Peyer's patch (tissue), 4 donors: ENCODE measurements around the gene EIF4A3. TPM values are rescaled to one million over a fixed set of nuclear protein-coding genes. Genes with fewer than 3 reads are reported as not detected.

ENCODE experiments used
- DNase-seq, 3 donors: peaks; one replicate each; pipeline ENCODE4 v3.0.0-alpha.2; 2017 to 2019
- H3K27ac ChIP-seq, 4 donors: fragments of 200-600 bp; sonication (generic); one replicate each; pipeline ENCODE4 v1.5.1; 2016 to 2019
- H3K27me3 ChIP-seq, 2 donors: fragments of 200-600 bp; sonication (generic); one replicate each; pipeline ENCODE4 v1.5.1; 2019
- H3K36me3 ChIP-seq, 3 donors: fragments of 200-600 bp; sonication (generic); one replicate each; pipeline ENCODE4 v1.5.1; 2016 to 2019
- H3K4me1 ChIP-seq, 4 donors: fragments of 200-600 bp; sonication (generic); one replicate each; pipeline ENCODE4 v1.5.1; 2016 to 2019
- H3K4me3 ChIP-seq, 4 donors: fragments of 200-600 bp; sonication (generic); 1 replicate in 3 of 4; 2 replicates in 1 of 4; pipeline ENCODE4 v1.5.1; 2016 to 2019; ENCODE audit warnings: mild to moderate bottlenecking in 1 of 4
- H3K9me3 ChIP-seq, 4 donors: fragments of 200-600 bp; sonication (generic); one replicate each; pipeline ENCODE4 v1.5.1; 2016 to 2019; ENCODE audit warnings: mild to moderate bottlenecking in 1 of 4
- POLR2A ChIP-seq, 2 donors: fragments of 450-650 bp; IDR thresholded peaks; one replicate each; pipeline ENCODE4 v1.5.1; 2017; ENCODE audit warnings: antibody characterized with exemption in 2 of 2, mild to moderate bottlenecking in 2 of 2, moderate library complexity in 2 of 2
- small RNA-seq, 2 donors: library from RNA; depleted of rRNA; stranded (forward); fragments of <200 nt; gene quantifications; one replicate each; pipeline ENCODE3, GENCODE V24; 2016
- total RNA-seq, 4 donors: library from RNA; depleted of rRNA; stranded (reverse); fragments of >200 nt; gene quantifications; one replicate each; pipeline ENCODE4 v1.1.0, GENCODE V29; 2016
- TF ChIP-seq, protein P1 (sequence below), 6 experiments: fragments of 450-650 bp in 4 of 6; fragments of 200-600 bp in 2 of 6; sonication (generic) in 1 of 6; IDR thresholded peaks; one replicate each; pipeline ENCODE4 v1.5.1; 2017 to 2019; ENCODE audit warnings: antibody characterized with exemption in 6 of 6, mild to moderate bottlenecking in 3 of 6, moderate library complexity in 1 of 6

Gene EIF4A3
- total RNA-seq, 4 donors from 2014 or later: 29.0 to 66.8 (median 46.1) TPM

DNA sequence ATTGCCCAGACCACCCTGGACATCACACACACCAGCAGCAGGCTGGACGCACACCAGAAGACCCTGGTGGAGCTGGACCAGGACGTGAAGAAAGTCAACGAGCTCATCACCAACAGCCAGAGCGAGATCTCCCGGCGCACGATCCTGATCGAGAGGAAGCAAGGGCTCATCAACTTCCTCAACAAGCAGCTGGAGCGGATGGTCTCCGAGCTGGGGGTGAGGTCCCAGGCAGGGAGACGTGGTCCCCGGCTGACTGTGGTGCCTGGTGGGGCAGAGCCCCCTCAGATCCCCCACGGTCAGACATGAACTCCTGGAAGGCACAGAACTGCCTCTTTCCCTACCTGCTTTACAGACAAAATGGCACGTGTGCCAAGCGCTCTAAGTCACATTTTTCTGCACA lies 62.2 kb downstream of the EIF4A3 start:
- Histone ChIP-seq H3K27ac (no peak overlapping the region), H3K36me3 (no peaks in the 10 kb centered on the region), H3K9me3 (no peaks in the 10 kb centered on the region), H3K4me3 (no peak overlapping the region), H3K4me1 (peaks cover 0 to 3% (median 0%) of the 10 kb centered on the region in 4 donors), H3K27me3 (no peaks in the 10 kb centered on the region)
- TF ChIP-seq, protein P1, sequence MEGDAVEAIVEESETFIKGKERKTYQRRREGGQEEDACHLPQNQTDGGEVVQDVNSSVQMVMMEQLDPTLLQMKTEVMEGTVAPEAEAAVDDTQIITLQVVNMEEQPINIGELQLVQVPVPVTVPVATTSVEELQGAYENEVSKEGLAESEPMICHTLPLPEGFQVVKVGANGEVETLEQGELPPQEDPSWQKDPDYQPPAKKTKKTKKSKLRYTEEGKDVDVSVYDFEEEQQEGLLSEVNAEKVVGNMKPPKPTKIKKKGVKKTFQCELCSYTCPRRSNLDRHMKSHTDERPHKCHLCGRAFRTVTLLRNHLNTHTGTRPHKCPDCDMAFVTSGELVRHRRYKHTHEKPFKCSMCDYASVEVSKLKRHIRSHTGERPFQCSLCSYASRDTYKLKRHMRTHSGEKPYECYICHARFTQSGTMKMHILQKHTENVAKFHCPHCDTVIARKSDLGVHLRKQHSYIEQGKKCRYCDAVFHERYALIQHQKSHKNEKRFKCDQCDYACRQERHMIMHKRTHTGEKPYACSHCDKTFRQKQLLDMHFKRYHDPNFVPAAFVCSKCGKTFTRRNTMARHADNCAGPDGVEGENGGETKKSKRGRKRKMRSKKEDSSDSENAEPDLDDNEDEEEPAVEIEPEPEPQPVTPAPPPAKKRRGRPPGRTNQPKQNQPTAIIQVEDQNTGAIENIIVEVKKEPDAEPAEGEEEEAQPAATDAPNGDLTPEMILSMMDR (IDR thresholded peaks at IDR 0.05): no peak
- TF ChIP-seq POLR2A (IDR thresholded peaks at IDR 0.05): no peak
- no peak for DNase-seq

Small RNA genes within 50 kb of the gene (small RNA-seq; reads per million reads assigned to genes)
- gene AC087741.2 (0 reads per million in 2 donors), gene MIR1268B (0 reads per million in 2 donors)

Other genes starting within 250 kb of the EIF4A3 start
- 10 to 100 TPM; 11.9 to 29.7 (median 22.2) TPM for gene TBC1D16, start 111.3 kb downstream of the EIF4A3 start, total RNA-seq
- gene CCDC40, start 110.5 kb downstream of the EIF4A3 start, total RNA-seq: 10 to 100 TPM in 2 of 4 donors, 1 to 10 TPM in 2; 2.8 to 54.5 (median 7.8) TPM
- 10 to 100 TPM; 33.8 to 88.1 (median 42.3) TPM for gene GAA, start 45.5 kb downstream of the EIF4A3 start, total RNA-seq
- gene CARD14, start 22.9 kb upstream of the EIF4A3 start, total RNA-seq: 1 to 10 TPM in 3 of 4 donors, under 1 TPM in 1; 0.94 to 5.4 (median 2.6) TPM
- gene SGSH, start 73.2 kb upstream of the EIF4A3 start, total RNA-seq: 100 to 1,000 TPM in 1 of 4 donors, 10 to 100 TPM in 3; 37.8 to 114 (median 60.6) TPM
- gene SLC26A11, start 73.3 kb upstream of the EIF4A3 start, total RNA-seq: 10 to 100 TPM; 28.1 to 42.9 (median 33.1) TPM
- gene RNF213, start 113.7 kb upstream of the EIF4A3 start, total RNA-seq: 100 to 1,000 TPM; 187 to 404 (median 293) TPM